HepG2 (cell line): ENCODE measurements around the gene PDPR. TPM values are rescaled to one million over a fixed set of nuclear protein-coding genes. Genes with fewer than 3 reads are reported as not detected.
A peak's percentile ranks its signal among the peaks of the same experiment; 100 is the strongest.

ENCODE experiments used
- ARHGAP35 ChIP-seq: sonication (generic); formaldehyde crosslinking; IDR thresholded peaks from 2 replicates; pipeline ENCODE4 v1.9.0; 2022; ENCODE audit warnings: mild to moderate bottlenecking, inconsistent platforms, moderate library complexity, missing genetic modification reagents, borderline replicate concordance
- DMAP1 ChIP-seq: IDR thresholded peaks from 2 replicates; pipeline ENCODE4 v1.6.1; 2016
- MED13 ChIP-seq: sonication (generic); formaldehyde crosslinking; IDR thresholded peaks from 2 replicates; pipeline ENCODE4 v1.5.0; 2020; ENCODE audit warnings: missing genetic modification reagents
- REL ChIP-seq: sonication (generic); formaldehyde crosslinking; conservative IDR thresholded peaks from 2 replicates; pipeline ENCODE4 v1.8.0; 2022; ENCODE audit warnings: mild to moderate bottlenecking, missing genetic modification reagents, moderate library complexity
- SKIL ChIP-seq: sonication (generic); formaldehyde crosslinking; IDR thresholded peaks from 2 replicates; pipeline ENCODE4 v1.8.0; 2022; ENCODE audit warnings: missing genetic modification reagents, mild to moderate bottlenecking, moderate library complexity, borderline replicate concordance
- TFDP1 ChIP-seq: IDR thresholded peaks from 2 replicates; pipeline ENCODE4 v1.6.1; 2016; ENCODE audit warnings: missing compliant biosample characterization, missing genetic modification reagents, borderline replicate concordance
- THAP11 ChIP-seq: IDR thresholded peaks from 2 replicates; pipeline ENCODE4 v1.6.1; 2016; ENCODE audit warnings: missing biosample characterization, missing genetic modification reagents
- UBTF ChIP-seq: sonication (generic); formaldehyde crosslinking; IDR thresholded peaks from 2 replicates; pipeline ENCODE4 v1.4.0; 2020; ENCODE audit warnings: mild to moderate bottlenecking, missing genetic modification reagents
- YEATS4 ChIP-seq: sonication (generic); formaldehyde crosslinking; IDR thresholded peaks from 2 replicates; pipeline ENCODE4 v1.4.0; 2020; ENCODE audit warnings: missing genetic modification reagents, borderline replicate concordance
- ZEB1 ChIP-seq: IDR thresholded peaks from 2 replicates; pipeline ENCODE4 v1.6.1; 2012; ENCODE audit warnings: mild to moderate bottlenecking, low read depth, inconsistent platforms; ENCODE audit not compliant: insufficient replicate concordance
- ZGPAT ChIP-seq: IDR thresholded peaks from 2 replicates; pipeline ENCODE4 v1.6.1; 2016; ENCODE audit warnings: mild to moderate bottlenecking
- ZNF580 ChIP-seq: IDR thresholded peaks from 2 replicates; pipeline ENCODE4 v1.6.1; 2016; ENCODE audit warnings: low read depth, borderline replicate concordance
- ZNF687 ChIP-seq: sonication (generic); formaldehyde crosslinking; IDR thresholded peaks from 2 replicates; pipeline ENCODE4 v1.5.1; 2020; ENCODE audit warnings: mild to moderate bottlenecking, missing genetic modification reagents, moderate library complexity
- polyA plus RNA-seq, 8 experiments: library from polyadenylated mRNA; depleted of rRNA in 3 of 8; stranded (reverse) in 7 of 8; unstranded in 1 of 8; fragments of >200 nt; fragmentation: Illumina TruSeq in 4 of 8; extraction: Trizol in 4 of 8; gene quantifications; 2 replicates each; pipeline versions ENCODE4 v1.2.1 to v1.2.3, GENCODE V29; 2011 to 2016; ENCODE audit warnings: low read depth in 4 of 8, missing spikeins in 1 of 8, mixed read lengths in 1 of 8; ENCODE audit not compliant: insufficient read depth in 1 of 8
- total RNA-seq, 5 experiments: library from RNA; depleted of rRNA; stranded (reverse); fragments of >200 nt; fragmentation: Illumina TruSeq; extraction: Trizol; gene quantifications; 2 replicates each; pipeline ENCODE4 v1.2.3, GENCODE V29; 2016; ENCODE audit warnings: low read depth in 1 of 5

Gene PDPR
- total and polyA plus RNA-seq, 2 of the 13 experiments (the other 11 are each of a cell fraction or from before 2014, with no cell fraction given) = 19.5 to 29.9 TPM

- TF ChIP-seq ZNF580 (CRISPR knock-in tag) = 0 out of 2 replicates have a peak, but pooled peaks have one; percentile 43
- peak; percentile 81; the same call in 1 of the 2 replicates for TF ChIP-seq ZGPAT (CRISPR knock-in tag)
- TF ChIP-seq DMAP1 = peak; percentile 62; the same call in 1 of the 2 replicates
- peak; percentile 87 for TF ChIP-seq UBTF
- TF ChIP-seq TFDP1 (CRISPR knock-in tag) = peak; percentile 32; the same call in 1 of the 2 replicates
- TF ChIP-seq THAP11 = peak; percentile 40; the same call in 1 of the 2 replicates
- 0 out of 2 replicates have a peak, but pooled peaks have one; percentile 34 for TF ChIP-seq ARHGAP35 (CRISPR knock-in tag)
- TF ChIP-seq ZEB1 = peak; percentile 96
- 0 out of 2 replicates have a peak, but pooled peaks have one; percentile 46 for TF ChIP-seq MED13 (CRISPR knock-in tag)
- TF ChIP-seq SKIL (CRISPR knock-in tag) = 0 out of 2 replicates have a peak, but pooled peaks have one; percentile 34
- TF ChIP-seq ZNF687 = peak; percentile 76
- TF ChIP-seq YEATS4 (CRISPR knock-in tag) = 0 out of 2 replicates have a peak, but pooled peaks have one; percentile 23
- 0 out of 2 replicates have a peak, but pooled peaks have one; percentile 42 for TF ChIP-seq REL
Measured at GRCh38 chr16:70065746-70066658, 48.1 kb upstream of the PDPR start (continued).
